Stromal cell of bone marrow (primary cell): ENCODE data around the gene ACE.

ENCODE experiments used
- DNase-seq: peaks from one replicate; pipeline ENCODE4 v3.0.0-alpha.2; 2012; ENCODE audit warnings: low read depth

Gene ACE

DNA sequence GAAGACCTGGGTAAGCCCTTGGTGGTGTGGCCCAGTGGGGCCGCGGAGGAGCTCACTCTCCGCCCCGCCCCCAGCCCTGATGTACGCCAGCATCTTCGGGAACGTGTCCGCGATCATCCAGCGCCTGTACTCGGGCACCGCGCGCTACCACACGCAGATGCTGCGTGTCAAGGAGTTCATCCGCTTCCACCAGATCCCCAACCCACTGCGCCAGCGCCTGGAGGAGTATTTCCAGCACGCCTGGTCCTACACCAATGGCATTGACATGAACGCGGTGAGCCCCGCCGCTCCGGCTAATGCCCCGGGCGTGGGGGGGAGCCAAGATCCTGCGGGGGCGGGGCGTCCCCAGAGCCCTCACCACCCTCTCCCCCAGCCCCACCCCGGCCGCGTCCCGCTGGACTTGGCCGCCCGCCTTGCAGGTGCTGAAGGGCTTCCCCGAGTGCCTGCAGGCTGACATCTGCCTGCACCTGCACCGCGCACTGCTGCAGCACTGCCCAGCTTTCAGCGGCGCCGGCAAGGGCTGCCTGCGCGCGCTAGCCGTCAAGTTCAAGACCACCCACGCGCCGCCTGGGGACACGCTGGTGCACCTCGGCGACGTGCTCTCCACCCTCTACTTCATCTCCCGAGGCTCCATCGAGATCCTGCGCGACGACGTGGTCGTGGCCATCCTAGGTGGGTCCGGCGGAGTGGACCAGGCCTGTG is 61.3 kb downstream of the ACE start:
- DNase-seq, result no peak

DNA sequence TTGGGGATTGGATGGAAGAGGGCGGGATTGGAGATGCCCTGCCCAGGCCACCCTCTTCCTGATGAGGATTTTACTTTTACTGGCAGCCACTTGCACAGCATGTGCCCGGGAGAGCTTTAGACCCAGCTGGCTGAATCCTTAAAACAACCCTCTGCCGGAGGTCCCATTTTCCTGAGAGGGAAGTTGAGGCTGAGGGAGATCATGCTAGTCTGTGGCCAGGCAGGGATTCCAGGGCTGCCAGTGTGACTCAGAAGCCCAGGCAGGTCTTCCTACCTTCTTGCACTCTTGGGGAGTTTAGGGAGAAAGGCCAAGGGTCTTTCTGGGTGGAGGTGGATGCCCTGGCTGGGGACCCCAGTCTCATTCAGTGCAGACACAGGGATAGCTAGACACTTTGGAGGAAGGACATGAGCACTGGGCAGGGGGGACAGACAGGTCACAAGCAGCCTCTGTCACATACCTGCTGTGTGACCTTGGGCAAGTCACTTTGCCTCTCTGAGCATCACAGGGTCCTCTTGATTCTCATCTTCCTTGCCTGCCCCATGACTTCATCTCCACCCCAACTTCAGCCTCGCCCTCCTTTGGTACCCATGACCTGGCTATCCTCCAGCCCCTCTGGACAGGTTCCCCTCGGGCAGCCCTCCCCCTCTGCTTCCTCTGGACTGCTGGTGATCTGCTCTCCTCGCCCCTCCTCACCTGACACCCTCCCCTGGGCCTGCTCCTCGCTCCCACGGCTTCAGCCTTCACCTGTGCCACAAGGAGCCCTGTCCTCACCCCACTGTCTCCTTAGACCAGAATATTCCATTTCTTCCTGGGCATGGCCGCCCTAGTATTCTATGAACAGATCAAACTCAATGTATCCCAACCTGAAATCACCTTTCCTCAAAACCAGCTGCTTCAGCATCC is 62.1 kb downstream of the ACE start:
- DNase-seq, result no peak

DNA sequence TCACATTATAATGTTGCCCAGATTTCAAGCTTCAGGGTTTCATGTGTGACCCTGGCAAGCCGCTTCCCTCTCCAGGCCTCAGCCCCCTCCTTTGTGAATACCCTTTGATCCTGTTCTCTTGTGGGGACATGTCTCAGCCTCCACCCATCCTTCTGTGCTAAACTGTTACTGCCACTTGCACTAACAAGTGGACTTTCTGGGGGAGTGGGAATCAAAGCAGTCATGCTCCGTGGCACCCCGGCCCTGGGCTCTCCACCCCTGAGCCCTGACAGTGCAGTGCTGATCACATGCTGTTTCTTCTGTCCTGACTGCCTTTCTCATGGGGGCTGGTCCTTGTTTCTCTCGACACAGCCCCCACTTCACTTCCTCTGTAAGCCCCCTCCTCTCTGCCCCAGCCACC is 63.7 kb downstream of the ACE start:
- DNase-seq, result no peak

DNA sequence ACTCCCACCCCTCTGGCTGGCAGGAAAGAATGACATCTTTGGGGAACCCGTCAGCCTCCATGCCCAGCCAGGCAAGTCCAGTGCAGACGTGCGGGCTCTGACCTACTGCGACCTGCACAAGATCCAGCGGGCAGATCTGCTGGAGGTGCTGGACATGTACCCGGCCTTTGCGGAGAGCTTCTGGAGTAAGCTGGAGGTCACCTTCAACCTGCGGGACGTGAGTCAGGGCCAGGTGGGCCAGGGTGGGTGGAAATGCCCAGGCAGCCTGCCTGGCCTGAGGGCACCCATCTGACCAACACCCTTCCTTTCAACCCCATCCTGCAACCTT is 65.3 kb downstream of the ACE start:
- no peak for DNase-seq

DNA sequence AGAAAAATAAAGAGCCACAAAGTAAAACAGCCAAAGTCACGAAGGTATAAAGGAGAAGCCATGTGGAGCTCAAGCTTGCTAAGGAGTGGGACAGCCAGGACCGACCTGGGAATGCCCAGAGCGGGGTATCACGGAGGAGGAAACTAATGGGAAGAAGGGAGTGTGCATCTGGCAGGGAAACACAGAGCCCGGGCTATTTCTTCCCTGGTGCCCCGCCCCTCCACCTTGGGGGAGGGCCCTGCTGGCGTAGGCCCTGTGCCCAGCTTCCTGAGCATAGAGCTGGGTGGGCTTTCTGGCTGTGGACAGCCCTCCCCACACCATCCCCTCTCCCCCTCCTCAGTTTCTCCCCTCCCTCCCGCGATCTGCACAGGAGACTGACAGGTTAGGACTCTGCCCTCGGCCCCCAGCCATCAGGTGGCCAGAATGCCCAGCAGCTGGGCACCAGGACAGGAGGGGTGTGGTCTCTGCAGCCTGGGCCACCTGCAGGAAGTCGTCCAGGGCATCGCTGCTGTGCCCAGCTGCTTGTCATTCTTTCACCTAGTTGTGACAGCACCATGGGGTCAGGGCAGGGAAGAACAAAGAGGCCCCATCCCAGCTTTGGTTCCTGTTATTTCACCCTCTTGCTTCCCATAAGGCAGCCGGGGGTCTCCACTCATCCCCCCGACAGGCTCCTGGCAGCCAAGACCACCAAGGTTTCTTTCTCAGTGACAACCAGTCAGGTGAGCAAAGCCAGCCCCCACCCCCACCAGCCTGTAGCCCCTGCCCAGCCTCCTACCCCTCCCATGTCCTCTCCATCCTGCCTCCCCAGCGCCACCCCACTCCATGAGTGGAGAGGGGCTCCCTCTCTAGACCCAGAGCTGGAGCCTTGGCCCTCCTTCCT is 66.3 kb downstream of the ACE start:
- DNase-seq, result no peak

- no peak for DNase-seq
Measured at GRCh38 chr17:63543822-63544420, 67.1 kb downstream of the ACE start.

GRCh38 chr17:63544467-63545301 is 67.8 kb downstream of the ACE start:
- DNase-seq, result no peak

GRCh38 chr17:63546308-63547082 is 69.6 kb downstream of the ACE start:
- DNase-seq, result no peak

DNA sequence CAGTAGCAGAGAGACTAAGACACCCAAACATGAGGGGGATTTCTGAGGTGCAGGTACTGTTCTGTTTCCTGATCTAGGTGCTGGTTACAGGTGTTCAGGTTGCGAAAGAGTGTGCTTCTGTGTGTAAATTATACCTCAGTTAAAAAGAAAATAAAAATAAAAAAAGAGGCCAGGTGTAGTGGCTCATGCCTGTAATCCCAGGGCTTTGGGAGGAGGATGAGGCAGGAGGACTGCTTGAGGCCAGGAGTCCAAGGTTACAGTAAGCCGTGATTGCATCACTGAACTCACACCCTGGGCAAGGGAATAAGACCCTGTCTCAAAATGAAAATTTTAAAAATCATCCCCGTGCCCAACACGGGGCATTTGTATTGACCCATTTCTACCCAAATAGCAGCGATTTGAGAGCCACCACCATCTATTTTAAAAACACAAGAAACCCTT is 70.2 kb downstream of the ACE start:
- no peak for DNase-seq
